Measurements from ENCODE around the gene UBALD2.

DNA sequence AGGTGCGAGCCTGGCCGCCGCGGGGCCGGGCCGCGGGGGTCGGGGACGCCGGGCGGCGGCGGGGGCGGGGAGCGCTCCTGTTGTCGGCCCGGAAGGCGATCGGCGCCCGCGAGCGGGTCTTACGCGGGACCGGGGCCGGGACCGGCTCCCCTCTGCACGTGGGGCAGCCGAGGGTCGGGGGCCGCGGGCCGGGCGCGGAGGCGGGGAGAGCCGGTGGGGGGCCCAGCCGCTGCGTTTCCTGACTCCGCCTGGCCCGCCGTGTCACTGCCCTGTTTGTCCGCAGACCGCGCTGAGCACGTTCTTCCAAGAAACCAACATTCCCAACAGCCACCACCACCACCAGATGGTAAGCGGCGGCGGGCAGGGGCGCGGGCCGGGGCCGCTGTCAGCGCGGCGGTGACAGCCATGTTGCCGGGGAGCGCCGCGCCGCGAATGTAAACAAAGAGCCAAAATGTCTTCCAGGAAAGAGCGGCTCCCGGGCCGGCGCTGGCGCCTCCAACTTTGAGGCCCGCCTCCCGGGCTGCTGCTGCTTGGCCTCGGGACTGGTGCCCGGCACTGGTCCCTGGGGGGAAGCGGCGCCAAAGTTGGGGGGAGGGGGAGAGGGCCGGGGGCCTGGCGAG is 586 bp downstream of the UBALD2 start:
- TF ChIP-seq, protein P1, sequence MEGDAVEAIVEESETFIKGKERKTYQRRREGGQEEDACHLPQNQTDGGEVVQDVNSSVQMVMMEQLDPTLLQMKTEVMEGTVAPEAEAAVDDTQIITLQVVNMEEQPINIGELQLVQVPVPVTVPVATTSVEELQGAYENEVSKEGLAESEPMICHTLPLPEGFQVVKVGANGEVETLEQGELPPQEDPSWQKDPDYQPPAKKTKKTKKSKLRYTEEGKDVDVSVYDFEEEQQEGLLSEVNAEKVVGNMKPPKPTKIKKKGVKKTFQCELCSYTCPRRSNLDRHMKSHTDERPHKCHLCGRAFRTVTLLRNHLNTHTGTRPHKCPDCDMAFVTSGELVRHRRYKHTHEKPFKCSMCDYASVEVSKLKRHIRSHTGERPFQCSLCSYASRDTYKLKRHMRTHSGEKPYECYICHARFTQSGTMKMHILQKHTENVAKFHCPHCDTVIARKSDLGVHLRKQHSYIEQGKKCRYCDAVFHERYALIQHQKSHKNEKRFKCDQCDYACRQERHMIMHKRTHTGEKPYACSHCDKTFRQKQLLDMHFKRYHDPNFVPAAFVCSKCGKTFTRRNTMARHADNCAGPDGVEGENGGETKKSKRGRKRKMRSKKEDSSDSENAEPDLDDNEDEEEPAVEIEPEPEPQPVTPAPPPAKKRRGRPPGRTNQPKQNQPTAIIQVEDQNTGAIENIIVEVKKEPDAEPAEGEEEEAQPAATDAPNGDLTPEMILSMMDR (IDR thresholded peaks at IDR 0.05; ENCODE audit: borderline replicate concordance, extremely low read depth, low read length, poor library complexity, severe bottlenecking), result no peak
- TF ChIP-seq EZH2 (IDR thresholded peaks at IDR 0.05; ENCODE audit: borderline replicate concordance, low read depth, low read length, severe bottlenecking), result no peak

Data from DND-41 (cell line).